B cell (primary cell): ENCODE measurements around the gene LRTM2. TPM values are rescaled to one million over a fixed set of nuclear protein-coding genes. Genes with fewer than 3 reads are reported as not detected.

ENCODE experiments used
- ATAC-seq: fragments of 200-7000 bp; cut with Tn5 transposase; one replicate; pipeline ENCODE4 v1.10.0; 2021; ENCODE audit warnings: low read depth, mild to moderate bottlenecking, moderate number of reproducible peaks, moderate library complexity
- CTCF ChIA-PET: fragments of 350-600 bp; sonication (Branson Sonifier 250); formaldehyde crosslinking; loops from one replicate; lab custom pipeline; 2021; ENCODE audit warnings: antibody characterized with exemption, inconsistent platforms; lab: Charles Lee
- POLR2A ChIA-PET: fragments of 350-600 bp; sonication (Branson Sonifier 250); formaldehyde crosslinking; loops from one replicate; lab custom pipeline; 2021; ENCODE audit warnings: antibody characterized with exemption; lab: Charles Lee
- DNase-seq: peaks from one replicate; pipeline ENCODE4 v3.0.0; 2013
- H2AFZ ChIP-seq: 2 replicates; pipeline ENCODE4 v1.6.1; 2012; ENCODE audit warnings: mild to moderate bottlenecking, low read depth, low read length; ENCODE audit not compliant: insufficient read depth, poor library complexity, severe bottlenecking
- H3K27ac ChIP-seq, 2 donors: 1 replicate in 1 of 2; 2 replicates in 1 of 2; pipeline ENCODE4 v1.5.1; 2012 to 2013; ENCODE audit warnings: low read length in 2 of 2, mild to moderate bottlenecking in 2 of 2, moderate library complexity in 1 of 2
- H3K27me3 ChIP-seq, 4 experiments: fragments of 200-600 bp in 1 of 4; sonication (generic) in 1 of 4; replicated peaks in 1 of 4; 1 replicate in 2 of 4; 2 replicates in 2 of 4; pipeline versions ENCODE4 v1.6.1 to v1.7.0; 2013 to 2016; ENCODE audit warnings: low read length in 3 of 4, mild to moderate bottlenecking in 2 of 4, mixed read lengths in 1 of 4, moderate library complexity in 1 of 4; ENCODE audit not compliant: insufficient read depth in 4 of 4, control insufficient read depth in 3 of 4; ENCODE audit errors: control extremely low read depth in 1 of 4
- H3K36me3 ChIP-seq, 2 experiments: replicated peaks in 1 of 2; 1 replicate in 1 of 2; 2 replicates in 1 of 2; pipeline versions ENCODE4 v1.6.1 to v1.7.1; 2013; ENCODE audit warnings: low read length in 1 of 2; ENCODE audit not compliant: insufficient read depth in 2 of 2, control insufficient read depth in 1 of 2; ENCODE audit errors: control extremely low read depth in 1 of 2, extremely low read depth in 1 of 2
- H3K4me1 ChIP-seq, 2 donors: fragments of 200-600 bp in 1 of 2; sonication (generic) in 1 of 2; 1 replicate in 1 of 2; 2 replicates in 1 of 2; pipeline versions ENCODE4 v1.5.1 to v1.6.1; 2013 to 2017; ENCODE audit warnings: low read length in 2 of 2; ENCODE audit not compliant: control insufficient read depth in 2 of 2, insufficient read depth in 2 of 2
- H3K4me2 ChIP-seq: replicated peaks from 2 replicates; pipeline ENCODE3; 2012; ENCODE audit warnings: mild to moderate bottlenecking, low read depth, low read length; ENCODE audit not compliant: poor library complexity, severe bottlenecking
- H3K4me3 ChIP-seq, 5 experiments: fragments of 200-600 bp in 1 of 5; sonication (generic) in 1 of 5; 1 replicate in 3 of 5; 2 replicates in 2 of 5; pipeline versions ENCODE4 v1.5.1 to v1.7.0; 2011 to 2016; ENCODE audit warnings: low read length in 4 of 5, mild to moderate bottlenecking in 4 of 5, low read depth in 2 of 5, control low read depth in 1 of 5, moderate library complexity in 1 of 5; ENCODE audit not compliant: insufficient read depth in 1 of 5; ENCODE audit errors: control extremely low read depth in 1 of 5, extremely low read depth in 1 of 5
- H3K79me2 ChIP-seq: fragments of 200-600 bp; sonication (generic); one replicate; pipeline ENCODE4 v1.6.0; 2016; ENCODE audit warnings: low read length; ENCODE audit not compliant: control insufficient read depth, insufficient read depth
- H3K9ac ChIP-seq: fragments of 200-600 bp; sonication (generic); 2 replicates; pipeline ENCODE4 v1.6.1; 2017; ENCODE audit warnings: mild to moderate bottlenecking, low read length, moderate library complexity
- H3K9me3 ChIP-seq, 3 donors: one replicate each; pipeline versions ENCODE4 v1.6.1 to v1.7.1; 2013; ENCODE audit warnings: low read length in 2 of 3; ENCODE audit not compliant: control insufficient read depth in 2 of 3, insufficient read depth in 1 of 3; ENCODE audit errors: control extremely low read depth in 1 of 3
- H4K20me1 ChIP-seq: 2 replicates; pipeline ENCODE4 v1.6.0; 2012; ENCODE audit warnings: mild to moderate bottlenecking, low read length; ENCODE audit not compliant: insufficient read depth, control insufficient read depth, poor library complexity, severe bottlenecking
- H3K27ac Mint-ChIP-seq: one replicate; pipeline ENCODE4 v1.8.0; 2021; ENCODE audit warnings: mixed read lengths
- H3K27me3 Mint-ChIP-seq: one replicate; pipeline ENCODE4 v1.8.0; 2021; ENCODE audit warnings: mixed read lengths
- H3K4me1 Mint-ChIP-seq: one replicate; pipeline ENCODE4 v1.8.0; 2021; ENCODE audit warnings: mixed read lengths
- H3K4me3 Mint-ChIP-seq: one replicate; pipeline ENCODE4 v1.8.0; 2021; ENCODE audit warnings: mixed read lengths
- H3K9me3 Mint-ChIP-seq: one replicate; pipeline ENCODE4 v1.8.0; 2022; ENCODE audit warnings: mixed read lengths; ENCODE audit not compliant: insufficient read depth
- CTCF ChIP-seq: fragments of 200-600 bp; IDR thresholded peaks from one replicate; pipeline ENCODE4 v1.8.0; 2022; ENCODE audit warnings: antibody characterized with exemption, mild to moderate bottlenecking
- EZH2 ChIP-seq: IDR thresholded peaks from 2 replicates; pipeline ENCODE4 v1.6.1; 2012; ENCODE audit warnings: borderline replicate concordance, low read depth, mild to moderate bottlenecking, moderate library complexity, low read length; ENCODE audit not compliant: insufficient read depth, poor library complexity, severe bottlenecking
- WGBS: methylation state at CpG from one replicate; pipeline ENCODE4 v1.1.5; 2013; ENCODE audit warnings: missing lambda C conversion rate; ENCODE audit not compliant: insufficient coverage; 5-methylcytosine and 5-hydroxymethylcytosine counted together
- intact Hi-C: fragments of 100-400 bp; cut with micrococcal nuclease; formaldehyde crosslinking; loops from one replicate; pipeline ENCODE4 v1.10.0; 2022
- polyA plus RNA-seq: library from polyadenylated mRNA; depleted of rRNA; stranded (reverse); fragments of >200 nt; gene quantifications from 2 replicates; pipeline ENCODE4 v1.2.3, GENCODE V29; 2012
- total RNA-seq, 2 donors: library from RNA; stranded (reverse); fragments of 120-200 nt in 1 of 2; gene quantifications; 1 replicate in 1 of 2; 2 replicates in 1 of 2; pipeline versions ENCODE4 v1.2.3 to v1.2.4, GENCODE V29; 2013 to 2022

The LRTM2 gene
- total and polyA plus RNA-seq, 2 donors (not counting 1 experiment from before 2014, with no cell fraction given) = not detected

DNA sequence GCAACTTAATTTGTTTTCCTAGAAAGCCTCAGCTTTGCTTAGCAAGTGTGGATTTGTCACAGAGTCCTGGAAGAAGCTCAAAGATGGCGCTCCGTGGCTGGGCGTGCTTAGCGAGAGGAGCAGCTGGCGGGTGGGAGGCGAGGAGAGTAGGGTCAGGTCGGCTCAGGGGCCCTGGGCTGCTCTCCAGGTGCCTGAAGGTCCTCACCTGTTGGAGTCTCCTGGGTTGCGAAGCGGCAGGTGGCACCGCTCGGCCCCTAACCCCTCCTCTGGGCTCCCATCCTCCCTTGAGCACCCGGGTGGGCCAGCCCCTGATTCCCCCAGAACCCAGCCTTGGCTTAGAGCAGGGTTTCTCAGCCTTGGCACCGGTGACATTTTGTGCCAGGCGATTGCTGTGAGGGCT, 25.1 kb downstream of the LRTM2 start:
- Histone ChIP-seq H3K27me3 (peaks cover 0 to 4% (median 0%) of the 10 kb centered on the region in 4 experiments), H3K4me2 (no peak overlapping the region), H3K27ac (no peak overlapping the region), H2AFZ (no peak overlapping the region), H3K4me3 (no peak overlapping the region), H3K4me1 (peaks cover 10 to 18% of the 10 kb centered on the region in 2 donors), H3K9ac (no peak overlapping the region), H3K79me2 (no peaks in the 10 kb centered on the region), H3K9me3 (no peaks in the 10 kb centered on the region), H3K36me3 (no peaks in the 10 kb centered on the region), H4K20me1 (no peaks in the 10 kb centered on the region)
- WGBS = 91% methylated on average over 14 of the region's 14 CpGs
- POLR2A ChIA-PET = no interaction called here
- H3K4me1 Mint-ChIP-seq = peaks cover 26% of the 10 kb centered on the region
- TF ChIP-seq EZH2 (no peak), CTCF (no peak)
- DNase-seq = no peak
- H3K27me3 Mint-ChIP-seq = peaks cover 3% of the 10 kb centered on the region
- no peak overlapping the region for H3K4me3 Mint-ChIP-seq
- no peaks in the 10 kb centered on the region for H3K9me3 Mint-ChIP-seq
- no peak overlapping the region for H3K27ac Mint-ChIP-seq
- intact Hi-C loops = no loop called here
- CTCF ChIA-PET = no interaction called here
- ATAC-seq = no peak

- Histone ChIP-seq H3K27ac (no peak overlapping the region), H3K4me3 (no peak overlapping the region), H4K20me1 (no peaks in the 10 kb centered on the region), H3K27me3 (peaks cover 0 to 4% (median 0%) of the 10 kb centered on the region in 4 experiments), H3K4me2 (no peak overlapping the region), H3K9ac (no peak overlapping the region), H3K4me1 (peaks cover 10 to 18% of the 10 kb centered on the region in 2 donors), H3K9me3 (no peaks in the 10 kb centered on the region), H3K36me3 (no peaks in the 10 kb centered on the region), H2AFZ (no peak overlapping the region), H3K79me2 (no peaks in the 10 kb centered on the region)
- peaks cover 23% of the 10 kb centered on the region for H3K4me1 Mint-ChIP-seq
- DNase-seq = no peak
- ATAC-seq = no peak
- WGBS = 93% methylated on average over 3 of the region's 5 CpGs
- H3K27me3 Mint-ChIP-seq = peaks cover 3% of the 10 kb centered on the region
- no peak overlapping the region for H3K27ac Mint-ChIP-seq
- POLR2A ChIA-PET = no interaction called here
- no peaks in the 10 kb centered on the region for H3K9me3 Mint-ChIP-seq
- no peak overlapping the region for H3K4me3 Mint-ChIP-seq
- intact Hi-C loops = no loop called here
- CTCF ChIA-PET = no interaction called here
- TF ChIP-seq EZH2 (no peak), CTCF (no peak)
Observed at GRCh38 chr12:1845886-1846285, 25.5 kb downstream of the LRTM2 start.
